ENCODE results near the gene CDCA4.
"Not testable (repeated sequence)": the region's sequence is repeated elsewhere in the genome, so short reads cannot be mapped to it uniquely, and the experiment has no call there.

CDCA4 gene

DNA sequence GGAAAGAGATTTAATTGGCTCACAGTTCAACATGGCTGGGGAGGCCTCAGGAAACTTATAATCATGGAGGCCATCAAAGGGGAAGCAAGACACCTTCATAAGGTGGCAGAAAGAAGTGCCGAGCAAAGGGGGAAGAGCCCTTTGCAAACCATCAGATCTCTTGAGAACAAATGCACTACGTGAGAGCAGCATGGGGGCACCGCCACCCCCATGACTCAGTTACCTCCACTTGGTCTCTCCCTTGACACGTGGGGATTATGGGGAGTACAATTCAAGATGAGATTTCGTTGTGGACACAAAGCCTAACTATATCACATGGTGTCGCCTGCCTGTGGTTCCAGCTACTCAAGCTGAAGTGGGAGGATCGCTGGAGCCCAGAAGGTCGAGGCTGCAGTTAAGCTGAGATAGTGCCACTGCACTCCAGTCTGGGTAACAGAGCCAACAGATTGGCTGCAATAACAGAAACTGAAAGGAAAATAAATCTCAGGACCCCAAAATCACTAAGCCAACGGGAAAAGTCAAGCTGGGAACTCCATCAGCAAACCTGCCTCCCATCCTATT, 10.0 kb upstream of the CDCA4 start:
- no peak for DNase-seq

DNA sequence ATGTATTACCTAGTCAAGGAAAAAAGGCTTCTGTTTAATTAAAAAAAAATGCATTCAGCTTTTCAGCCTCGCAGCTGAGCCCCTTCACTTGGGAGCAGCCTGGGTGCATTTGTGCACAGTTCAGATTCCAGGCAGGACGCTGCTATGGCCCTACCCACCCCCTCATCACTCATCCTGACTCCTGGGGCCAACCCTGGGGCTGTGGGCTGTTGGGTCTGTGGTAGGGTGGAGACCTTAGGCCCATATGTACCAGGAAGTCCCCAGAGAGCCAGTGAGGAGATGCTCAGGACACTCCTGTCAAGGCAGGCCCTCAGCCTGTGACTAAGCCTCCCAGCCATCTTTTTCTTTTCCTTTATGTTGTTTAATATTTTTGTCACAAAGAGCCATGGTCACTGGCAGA, 9.3 kb upstream of the CDCA4 start:
- no peak for DNase-seq

- no peak for DNase-seq
Measured at GRCh38 chr14:105029402-105029801, 8.5 kb upstream of the CDCA4 start.

GRCh38 chr14:105028251-105028927, 7.5 kb upstream of the CDCA4 start:
- no peak for DNase-seq

GRCh38 chr14:105027718-105028117, 6.8 kb upstream of the CDCA4 start:
- DNase-seq = not testable (repeated sequence)

DNA sequence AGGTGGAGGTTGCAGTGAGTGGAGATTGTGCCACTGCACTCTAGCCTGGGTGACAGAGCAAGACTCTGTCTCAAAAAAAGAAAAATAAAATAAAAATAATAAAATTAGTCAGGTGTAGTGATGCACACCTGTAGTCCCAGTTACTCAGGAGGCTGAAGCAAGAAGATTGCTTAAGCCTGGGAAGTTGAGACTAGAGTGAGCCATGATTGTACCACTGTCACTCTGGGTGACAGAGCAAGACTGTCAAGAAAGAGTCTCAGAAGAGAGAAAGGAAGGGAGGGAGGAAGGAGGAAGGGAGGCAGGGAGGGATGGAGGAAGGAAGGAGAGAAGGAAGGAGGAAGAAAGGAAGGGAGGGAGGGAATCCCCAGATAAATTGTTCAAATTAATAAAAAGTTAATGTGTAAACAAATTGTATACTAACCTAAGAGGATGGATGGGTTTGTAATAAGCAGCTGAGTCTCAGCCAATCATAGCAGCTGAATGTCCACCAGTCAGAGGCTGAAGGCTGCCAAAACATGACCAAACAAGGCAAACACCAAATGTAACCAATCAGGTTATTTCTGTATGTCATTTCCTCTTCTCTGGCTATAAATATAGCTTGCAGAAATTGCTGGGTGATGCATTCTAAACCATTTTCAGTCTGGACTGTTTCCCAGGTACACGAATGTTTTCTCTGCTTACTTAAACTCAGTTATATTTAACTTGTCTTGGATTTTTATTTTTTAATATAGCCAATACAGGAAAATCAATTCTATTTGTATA, 6.1 kb upstream of the CDCA4 start:
- DNase-seq = no peak

GRCh38 chr14:105026033-105026785, 5.3 kb upstream of the CDCA4 start:
- no peak for DNase-seq

DNA sequence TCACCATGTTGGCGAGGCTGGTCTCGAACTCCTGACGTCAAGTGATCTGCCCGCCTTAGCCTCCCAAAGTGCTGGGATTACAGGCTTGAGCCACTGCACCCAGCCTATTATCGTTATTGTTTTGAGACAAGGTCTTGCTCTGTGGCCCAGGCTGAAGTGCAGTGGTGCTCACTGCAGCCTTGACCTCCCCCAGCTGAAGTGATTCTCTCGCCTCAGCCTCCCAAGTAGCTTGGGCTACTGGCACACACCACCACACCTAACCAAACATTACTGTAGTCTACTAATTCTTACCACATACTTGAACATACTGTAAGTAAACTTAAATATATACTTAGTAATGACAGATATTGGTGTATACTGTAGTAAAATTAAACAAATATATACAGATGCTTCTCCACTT, 4.5 kb upstream of the CDCA4 start:
- DNase-seq = no peak

DNA sequence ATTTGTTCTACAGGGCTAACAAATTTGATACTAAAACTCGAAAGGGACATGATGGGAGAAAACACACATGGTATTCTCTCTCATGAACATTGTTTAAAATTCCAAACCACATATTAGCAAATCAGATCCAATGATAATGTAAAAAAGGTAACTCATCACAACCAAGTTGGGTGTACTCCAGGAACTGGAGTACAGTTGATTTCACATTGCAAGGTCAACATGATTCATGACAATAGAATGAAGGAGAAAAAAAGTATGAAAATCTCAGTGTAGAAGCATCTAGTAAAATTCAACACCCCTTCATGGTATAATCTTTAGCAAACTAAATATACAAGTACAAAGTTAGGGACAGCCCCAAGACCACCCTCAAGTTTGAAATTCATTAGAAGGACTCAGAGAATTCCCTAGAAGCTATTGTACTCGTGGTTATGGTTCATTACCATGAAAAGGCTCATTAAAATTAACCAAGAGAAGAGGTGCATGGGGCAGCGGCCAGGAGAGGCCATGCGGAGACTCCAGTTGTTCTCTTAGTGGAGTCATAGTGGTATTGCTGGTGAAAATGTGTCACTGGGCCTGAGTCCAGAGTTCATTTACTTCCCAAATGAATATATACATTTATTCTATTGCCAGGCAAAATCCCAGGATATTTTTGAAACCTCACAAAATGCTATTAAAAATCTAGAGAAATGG, 3.1 kb upstream of the CDCA4 start:
- no peak for DNase-seq

DNA sequence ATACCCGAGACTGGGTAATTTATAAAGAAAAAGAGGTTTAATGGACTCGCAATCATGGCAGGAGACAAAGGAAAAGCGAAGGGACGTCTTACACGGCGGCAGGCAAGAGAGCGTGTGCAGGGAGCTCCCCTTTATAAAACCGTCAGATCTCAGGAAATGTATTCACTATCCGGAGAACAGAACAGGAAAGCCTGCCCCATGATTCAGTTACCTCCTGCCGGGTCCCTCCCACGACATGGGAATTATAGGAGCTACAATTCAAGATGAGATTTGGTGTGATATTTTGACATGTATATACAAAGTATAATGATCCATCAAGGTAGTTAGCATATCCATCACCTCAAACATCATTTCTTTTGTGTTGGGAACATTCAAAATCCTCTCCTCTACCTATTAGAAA, 2.3 kb upstream of the CDCA4 start:
- DNase-seq = no peak

DNA sequence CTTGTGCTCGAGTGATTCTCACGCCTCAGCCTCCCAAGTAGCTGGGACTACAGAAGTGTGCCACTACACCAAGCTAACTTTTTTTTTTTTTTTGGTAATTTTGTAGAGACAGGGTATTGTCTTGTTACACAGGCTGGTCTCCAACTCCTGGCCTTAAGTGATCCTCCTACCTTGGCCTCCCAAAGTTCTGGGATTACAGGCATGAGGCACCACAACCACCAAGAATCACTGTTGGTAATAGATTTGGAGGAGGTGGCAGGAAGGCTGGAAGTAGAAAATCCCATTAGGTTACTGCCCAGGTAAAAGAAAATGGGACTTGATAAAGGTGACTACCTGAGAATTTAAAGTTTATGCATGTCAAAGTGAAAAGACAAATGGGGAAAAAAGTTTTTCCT, 1.4 kb upstream of the CDCA4 start:
- no peak for DNase-seq

DNA sequence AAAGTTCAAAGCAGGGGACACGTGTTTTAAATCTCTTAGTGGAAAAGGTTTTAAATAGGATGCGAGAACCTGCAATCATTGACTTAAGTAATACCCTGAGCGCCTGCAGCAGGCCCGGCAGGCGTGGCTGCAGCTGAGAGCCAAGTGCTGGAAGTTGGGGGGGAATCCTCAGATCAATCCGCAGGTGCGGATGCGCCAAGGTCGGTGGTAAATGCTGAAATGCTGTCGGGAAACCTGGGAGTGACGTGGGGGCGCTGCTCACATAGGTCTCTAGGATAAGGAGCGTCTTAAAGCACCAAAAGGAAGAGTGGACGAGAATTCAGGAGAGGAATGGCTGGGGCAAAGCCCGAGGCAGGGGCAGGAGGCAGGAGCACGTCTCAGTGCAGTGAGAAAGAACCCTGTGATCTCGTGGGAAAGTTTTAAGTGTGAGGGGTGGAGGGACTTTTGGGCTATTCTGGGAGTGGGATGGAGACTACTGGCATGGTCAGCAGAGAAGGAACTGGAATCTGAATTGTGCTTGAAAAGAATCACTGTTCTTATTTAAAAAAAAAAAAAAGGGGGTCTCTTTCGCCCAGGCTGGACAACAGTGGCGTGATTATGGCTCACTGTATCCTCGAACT, 883 bp upstream of the CDCA4 start:
- DNase-seq = peak; percentile 87

DNA sequence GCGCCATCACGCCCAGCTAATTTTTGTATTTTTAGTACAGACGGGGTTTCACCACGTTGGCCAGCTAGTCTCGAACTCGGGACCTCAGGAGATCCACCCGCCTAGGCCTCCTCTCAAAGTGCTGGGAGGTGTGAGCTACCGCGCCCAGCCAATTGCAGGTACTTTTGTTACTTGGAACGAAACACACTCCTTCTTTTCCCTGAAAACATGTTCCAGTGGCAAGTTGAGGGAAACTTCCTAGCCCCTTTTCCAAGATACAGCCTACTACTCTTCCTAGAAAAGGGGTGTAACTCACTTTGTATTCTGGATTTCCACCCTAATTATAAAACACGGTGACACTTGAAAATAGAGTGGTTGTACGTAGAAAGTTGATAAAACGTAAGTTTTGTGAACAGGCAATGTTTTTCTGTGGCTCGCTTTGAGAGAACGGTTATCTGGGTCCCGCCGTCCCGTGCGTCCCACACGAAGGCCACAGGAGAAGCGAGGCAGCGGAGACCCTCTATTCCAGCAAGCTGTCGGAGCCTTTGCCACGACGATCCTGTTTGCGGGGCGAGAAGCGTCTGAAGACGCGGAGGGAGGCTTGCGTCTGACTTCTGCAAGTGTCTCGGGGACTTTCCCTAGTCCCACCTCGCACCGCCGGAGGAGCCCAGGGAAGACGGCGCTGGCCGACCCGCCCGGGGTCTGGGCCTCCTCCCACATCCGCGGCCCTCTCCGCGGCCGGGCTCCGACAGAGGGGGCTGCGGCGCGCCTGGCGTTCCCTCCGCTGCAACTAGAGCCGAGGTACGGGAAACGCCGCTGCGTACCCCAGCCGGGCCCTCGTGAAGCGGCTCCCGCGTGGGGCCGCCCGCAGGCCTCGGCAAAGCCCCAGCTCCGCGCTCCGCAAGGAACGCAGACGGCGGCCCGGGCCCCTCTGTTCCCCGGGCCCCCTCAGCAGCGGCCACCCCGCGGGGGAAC, 745 bp downstream of the CDCA4 start:
- peak; percentile 61 for DNase-seq

- no peak for DNase-seq
Measured at GRCh38 chr14:105018414-105018813, 2.5 kb downstream of the CDCA4 start.

DNA sequence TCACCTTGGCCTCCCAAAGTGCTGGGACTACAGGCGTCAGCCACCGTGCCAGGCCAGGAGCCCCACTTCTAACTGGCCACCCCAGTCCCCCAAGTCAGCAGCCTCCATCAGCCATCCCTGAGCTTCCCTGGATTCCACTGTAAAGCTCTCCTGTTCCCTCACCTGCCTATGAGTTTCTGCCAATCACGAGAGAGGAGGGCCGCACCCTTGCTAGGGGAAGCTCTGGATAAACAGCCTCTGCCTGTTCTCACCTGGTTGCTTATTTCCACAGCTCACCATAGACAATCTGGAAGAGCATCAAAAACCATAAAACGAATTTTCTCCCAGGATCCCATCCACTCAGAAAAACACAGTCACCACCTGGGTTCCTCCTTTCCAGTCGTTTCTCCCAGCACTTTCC, 5.0 kb downstream of the CDCA4 start:
- DNase-seq = no peak

GRCh38 chr14:105015242-105015641, 5.6 kb downstream of the CDCA4 start:
- no peak for DNase-seq

DNA sequence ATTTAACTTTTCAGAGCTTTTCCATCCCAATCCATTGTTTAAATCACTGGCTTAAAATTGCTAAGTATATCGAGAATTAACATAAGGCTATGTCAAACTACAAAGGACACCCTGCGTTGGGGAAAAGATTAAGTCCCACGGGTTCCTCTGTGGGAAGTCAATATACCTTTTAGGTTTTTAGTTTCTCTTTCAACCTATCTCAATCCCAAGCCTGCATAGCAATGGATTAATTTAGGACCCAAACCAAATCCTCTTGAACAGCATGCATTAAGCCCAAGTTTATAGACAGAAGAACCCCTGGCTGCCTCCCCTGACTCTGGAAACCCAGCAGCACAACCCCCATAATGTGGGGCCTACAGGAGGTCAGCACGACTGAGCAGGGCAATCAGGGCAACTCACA, 6.3 kb downstream of the CDCA4 start:
- no peak for DNase-seq

GRCh38 chr14:105014032-105014431, 6.9 kb downstream of the CDCA4 start:
- DNase-seq = no peak

DNA sequence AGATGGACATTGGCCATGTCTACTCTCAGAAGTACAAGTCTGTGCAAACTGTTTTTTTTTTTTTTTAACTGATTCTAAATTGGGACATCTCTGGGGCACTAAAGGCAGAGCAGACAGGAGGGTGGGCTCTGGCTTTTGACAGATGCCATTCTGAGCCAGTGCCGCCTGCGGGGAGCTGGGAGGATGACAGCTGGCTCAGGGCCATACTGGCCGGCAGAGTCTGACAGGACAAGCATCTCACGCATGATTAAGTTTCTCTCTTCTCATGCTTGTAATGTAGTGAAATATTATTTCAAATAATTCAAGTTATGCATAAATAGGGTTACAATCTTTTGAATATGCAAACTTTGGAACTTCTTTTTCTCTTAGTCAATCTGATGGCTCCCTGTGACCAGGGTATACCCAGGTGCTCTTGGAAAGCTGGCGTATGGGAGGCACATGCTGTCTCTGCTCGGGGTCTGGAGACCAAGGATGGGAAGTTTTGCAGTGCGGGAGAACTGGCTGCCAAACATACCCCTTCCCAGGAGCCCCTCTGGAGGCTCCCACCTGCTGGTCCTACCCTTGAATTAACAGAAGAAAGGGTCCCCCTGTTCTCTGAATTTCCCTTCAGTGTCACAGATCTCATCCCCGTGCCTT, 7.6 kb downstream of the CDCA4 start:
- DNase-seq = no peak

- DNase-seq = no peak
Measured at GRCh38 chr14:105012171-105012985, 8.5 kb downstream of the CDCA4 start.

Measured in NCI-H146 (cell line).